B cell (primary cell): ENCODE measurements around the gene CAPN12. TPM values are rescaled to one million over a fixed set of nuclear protein-coding genes. Genes with fewer than 3 reads are reported as not detected.

ENCODE experiments used
- ATAC-seq: fragments of 200-7000 bp; cut with Tn5 transposase; one replicate; pipeline ENCODE4 v1.10.0; 2021; ENCODE audit warnings: low read depth, mild to moderate bottlenecking, moderate number of reproducible peaks, moderate library complexity
- CTCF ChIA-PET: fragments of 350-600 bp; sonication (Branson Sonifier 250); formaldehyde crosslinking; loops from one replicate; lab custom pipeline; 2021; ENCODE audit warnings: antibody characterized with exemption, inconsistent platforms; lab: Charles Lee
- POLR2A ChIA-PET: fragments of 350-600 bp; sonication (Branson Sonifier 250); formaldehyde crosslinking; loops from one replicate; lab custom pipeline; 2021; ENCODE audit warnings: antibody characterized with exemption; lab: Charles Lee
- DNase-seq: peaks from one replicate; pipeline ENCODE4 v3.0.0; 2013
- H2AFZ ChIP-seq: 2 replicates; pipeline ENCODE4 v1.6.1; 2012; ENCODE audit warnings: mild to moderate bottlenecking, low read depth, low read length; ENCODE audit not compliant: insufficient read depth, poor library complexity, severe bottlenecking
- H3K27ac ChIP-seq, 2 donors: 1 replicate in 1 of 2; 2 replicates in 1 of 2; pipeline ENCODE4 v1.5.1; 2012 to 2013; ENCODE audit warnings: low read length in 2 of 2, mild to moderate bottlenecking in 2 of 2, moderate library complexity in 1 of 2
- H3K27me3 ChIP-seq, 4 experiments: fragments of 200-600 bp in 1 of 4; sonication (generic) in 1 of 4; replicated peaks in 1 of 4; 1 replicate in 2 of 4; 2 replicates in 2 of 4; pipeline versions ENCODE4 v1.6.1 to v1.7.0; 2013 to 2016; ENCODE audit warnings: low read length in 3 of 4, mild to moderate bottlenecking in 2 of 4, mixed read lengths in 1 of 4, moderate library complexity in 1 of 4; ENCODE audit not compliant: insufficient read depth in 4 of 4, control insufficient read depth in 3 of 4; ENCODE audit errors: control extremely low read depth in 1 of 4
- H3K36me3 ChIP-seq, 2 experiments: replicated peaks in 1 of 2; 1 replicate in 1 of 2; 2 replicates in 1 of 2; pipeline versions ENCODE4 v1.6.1 to v1.7.1; 2013; ENCODE audit warnings: low read length in 1 of 2; ENCODE audit not compliant: insufficient read depth in 2 of 2, control insufficient read depth in 1 of 2; ENCODE audit errors: control extremely low read depth in 1 of 2, extremely low read depth in 1 of 2
- H3K4me1 ChIP-seq, 2 donors: fragments of 200-600 bp in 1 of 2; sonication (generic) in 1 of 2; 1 replicate in 1 of 2; 2 replicates in 1 of 2; pipeline versions ENCODE4 v1.5.1 to v1.6.1; 2013 to 2017; ENCODE audit warnings: low read length in 2 of 2; ENCODE audit not compliant: control insufficient read depth in 2 of 2, insufficient read depth in 2 of 2
- H3K4me2 ChIP-seq: replicated peaks from 2 replicates; pipeline ENCODE3; 2012; ENCODE audit warnings: mild to moderate bottlenecking, low read depth, low read length; ENCODE audit not compliant: poor library complexity, severe bottlenecking
- H3K4me3 ChIP-seq, 5 experiments: fragments of 200-600 bp in 1 of 5; sonication (generic) in 1 of 5; 1 replicate in 3 of 5; 2 replicates in 2 of 5; pipeline versions ENCODE4 v1.5.1 to v1.7.0; 2011 to 2016; ENCODE audit warnings: low read length in 4 of 5, mild to moderate bottlenecking in 4 of 5, low read depth in 2 of 5, control low read depth in 1 of 5, moderate library complexity in 1 of 5; ENCODE audit not compliant: insufficient read depth in 1 of 5; ENCODE audit errors: control extremely low read depth in 1 of 5, extremely low read depth in 1 of 5
- H3K79me2 ChIP-seq: fragments of 200-600 bp; sonication (generic); one replicate; pipeline ENCODE4 v1.6.0; 2016; ENCODE audit warnings: low read length; ENCODE audit not compliant: control insufficient read depth, insufficient read depth
- H3K9ac ChIP-seq: fragments of 200-600 bp; sonication (generic); 2 replicates; pipeline ENCODE4 v1.6.1; 2017; ENCODE audit warnings: mild to moderate bottlenecking, low read length, moderate library complexity
- H3K9me3 ChIP-seq, 3 donors: one replicate each; pipeline versions ENCODE4 v1.6.1 to v1.7.1; 2013; ENCODE audit warnings: low read length in 2 of 3; ENCODE audit not compliant: control insufficient read depth in 2 of 3, insufficient read depth in 1 of 3; ENCODE audit errors: control extremely low read depth in 1 of 3
- H4K20me1 ChIP-seq: 2 replicates; pipeline ENCODE4 v1.6.0; 2012; ENCODE audit warnings: mild to moderate bottlenecking, low read length; ENCODE audit not compliant: insufficient read depth, control insufficient read depth, poor library complexity, severe bottlenecking
- H3K27ac Mint-ChIP-seq: one replicate; pipeline ENCODE4 v1.8.0; 2021; ENCODE audit warnings: mixed read lengths
- H3K27me3 Mint-ChIP-seq: one replicate; pipeline ENCODE4 v1.8.0; 2021; ENCODE audit warnings: mixed read lengths
- H3K4me1 Mint-ChIP-seq: one replicate; pipeline ENCODE4 v1.8.0; 2021; ENCODE audit warnings: mixed read lengths
- H3K4me3 Mint-ChIP-seq: one replicate; pipeline ENCODE4 v1.8.0; 2021; ENCODE audit warnings: mixed read lengths
- H3K9me3 Mint-ChIP-seq: one replicate; pipeline ENCODE4 v1.8.0; 2022; ENCODE audit warnings: mixed read lengths; ENCODE audit not compliant: insufficient read depth
- EZH2 ChIP-seq: IDR thresholded peaks from 2 replicates; pipeline ENCODE4 v1.6.1; 2012; ENCODE audit warnings: borderline replicate concordance, low read depth, mild to moderate bottlenecking, moderate library complexity, low read length; ENCODE audit not compliant: insufficient read depth, poor library complexity, severe bottlenecking
- WGBS: methylation state at CpG from one replicate; pipeline ENCODE4 v1.1.5; 2013; ENCODE audit warnings: missing lambda C conversion rate; ENCODE audit not compliant: insufficient coverage; 5-methylcytosine and 5-hydroxymethylcytosine counted together
- intact Hi-C: fragments of 100-400 bp; cut with micrococcal nuclease; formaldehyde crosslinking; loops from one replicate; pipeline ENCODE4 v1.10.0; 2022
- polyA plus RNA-seq: library from polyadenylated mRNA; depleted of rRNA; stranded (reverse); fragments of >200 nt; gene quantifications from 2 replicates; pipeline ENCODE4 v1.2.3, GENCODE V29; 2012
- total RNA-seq, 2 donors: library from RNA; stranded (reverse); fragments of 120-200 nt in 1 of 2; gene quantifications; 1 replicate in 1 of 2; 2 replicates in 1 of 2; pipeline versions ENCODE4 v1.2.3 to v1.2.4, GENCODE V29; 2013 to 2022
- TF ChIP-seq, protein P1 (sequence below): fragments of 200-600 bp; IDR thresholded peaks from one replicate; pipeline ENCODE4 v1.8.0; 2022; ENCODE audit warnings: antibody characterized with exemption, mild to moderate bottlenecking

Gene CAPN12
- total and polyA plus RNA-seq, 2 donors (not counting 1 experiment from before 2014, with no cell fraction given) = 28.6 to 104 TPM

DNA sequence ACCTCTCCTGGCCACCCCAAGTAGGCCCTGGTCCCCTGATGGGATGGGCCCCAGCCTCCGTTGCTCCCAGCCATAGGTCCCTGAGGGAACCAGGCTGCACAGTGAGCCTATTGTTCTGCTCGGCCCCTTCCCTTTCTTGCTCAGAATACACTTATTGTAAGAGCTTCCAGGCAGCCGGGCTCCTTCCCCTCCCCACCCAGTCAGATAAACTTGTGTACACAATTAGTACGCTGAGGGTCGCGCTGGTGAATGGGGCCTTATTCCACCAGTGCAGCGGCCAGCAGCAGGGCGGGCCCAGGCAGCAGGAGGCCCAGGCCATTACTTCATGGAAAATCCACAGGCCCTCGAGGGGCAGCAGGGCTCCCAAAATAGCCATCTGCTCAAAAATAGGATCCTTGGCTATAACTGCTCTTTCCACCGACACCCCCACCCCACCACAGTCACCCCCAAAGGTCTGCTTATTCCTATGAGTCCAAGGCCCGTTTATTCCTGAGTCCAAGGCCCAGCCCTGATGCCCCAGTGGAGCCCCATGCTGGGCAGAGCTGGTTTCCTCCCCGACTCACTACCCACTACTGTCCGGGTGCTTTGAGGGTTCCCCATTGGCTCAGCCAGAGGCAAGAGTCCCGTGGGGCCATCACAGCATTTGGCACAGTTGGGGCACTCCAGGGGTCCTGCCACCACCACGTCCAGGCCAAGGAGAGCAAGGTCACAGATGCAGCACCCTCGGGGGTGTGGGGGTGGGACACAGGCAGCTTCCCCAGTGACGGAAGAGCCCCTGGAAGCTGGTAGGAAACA is 22.1 kb downstream of the CAPN12 start:
- Histone ChIP-seq H4K20me1 (no peaks in the 10 kb centered on the region), H3K4me3 (no peak overlapping the region), H3K27me3 (no peaks in the 10 kb centered on the region), H3K4me2 (no peak overlapping the region), H3K36me3 (peaks cover 0 to 80% of the 10 kb centered on the region in 2 experiments), H3K9me3 (no peaks in the 10 kb centered on the region), H3K27ac (no peak overlapping the region), H3K9ac (no peak overlapping the region), H2AFZ (no peak overlapping the region), H3K4me1 (no peaks in the 10 kb centered on the region), H3K79me2 (no peaks in the 10 kb centered on the region)
- DNase-seq (no peak), ATAC-seq (no peak)
- Mint-ChIP-seq H3K4me3 (no peak overlapping the region), H3K9me3 (no peaks in the 10 kb centered on the region), H3K27ac (no peak overlapping the region), H3K27me3 (no peaks in the 10 kb centered on the region), H3K4me1 (no peaks in the 10 kb centered on the region)
- TF ChIP-seq, protein P1, sequence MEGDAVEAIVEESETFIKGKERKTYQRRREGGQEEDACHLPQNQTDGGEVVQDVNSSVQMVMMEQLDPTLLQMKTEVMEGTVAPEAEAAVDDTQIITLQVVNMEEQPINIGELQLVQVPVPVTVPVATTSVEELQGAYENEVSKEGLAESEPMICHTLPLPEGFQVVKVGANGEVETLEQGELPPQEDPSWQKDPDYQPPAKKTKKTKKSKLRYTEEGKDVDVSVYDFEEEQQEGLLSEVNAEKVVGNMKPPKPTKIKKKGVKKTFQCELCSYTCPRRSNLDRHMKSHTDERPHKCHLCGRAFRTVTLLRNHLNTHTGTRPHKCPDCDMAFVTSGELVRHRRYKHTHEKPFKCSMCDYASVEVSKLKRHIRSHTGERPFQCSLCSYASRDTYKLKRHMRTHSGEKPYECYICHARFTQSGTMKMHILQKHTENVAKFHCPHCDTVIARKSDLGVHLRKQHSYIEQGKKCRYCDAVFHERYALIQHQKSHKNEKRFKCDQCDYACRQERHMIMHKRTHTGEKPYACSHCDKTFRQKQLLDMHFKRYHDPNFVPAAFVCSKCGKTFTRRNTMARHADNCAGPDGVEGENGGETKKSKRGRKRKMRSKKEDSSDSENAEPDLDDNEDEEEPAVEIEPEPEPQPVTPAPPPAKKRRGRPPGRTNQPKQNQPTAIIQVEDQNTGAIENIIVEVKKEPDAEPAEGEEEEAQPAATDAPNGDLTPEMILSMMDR = no peak
- no peak for TF ChIP-seq EZH2
- CTCF ChIA-PET = interaction anchor here (7.3 kb wide), 1 partner anchor 209 kb away, joined by 36 read pairs; the partner anchor contains the start of genes MRPS12 and SARS2
- intact Hi-C loops = no loop called here
- 90% methylated on average over 15 of the region's 17 CpGs for WGBS
- POLR2A ChIA-PET = interaction anchor here (0.5 kb wide), 1 partner anchor 166 kb away, joined by 5 read pairs; no protein-coding TSS in a partner anchor

DNA sequence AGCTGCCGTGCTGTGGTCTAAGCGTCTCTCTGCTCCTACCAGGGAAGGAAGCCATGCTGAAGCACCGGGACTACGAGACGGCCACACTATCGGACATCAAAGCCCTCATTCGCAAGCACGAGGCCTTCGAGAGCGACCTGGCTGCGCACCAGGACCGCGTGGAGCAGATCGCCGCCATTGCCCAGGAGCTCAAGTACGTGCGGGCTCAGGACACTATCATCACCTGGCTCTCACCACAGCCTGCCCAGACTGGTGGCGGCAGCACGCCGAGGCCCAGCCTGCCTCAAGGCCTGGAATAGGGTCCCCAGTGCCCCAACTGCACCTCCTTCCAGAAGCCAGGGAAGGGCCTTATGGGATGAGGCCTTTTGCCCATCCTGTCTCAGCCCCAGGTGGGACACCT is 22.8 kb downstream of the CAPN12 start:
- Mint-ChIP-seq H3K9me3 (no peaks in the 10 kb centered on the region), H3K4me3 (no peak overlapping the region), H3K27me3 (no peaks in the 10 kb centered on the region), H3K27ac (no peak overlapping the region), H3K4me1 (no peaks in the 10 kb centered on the region)
- Histone ChIP-seq H3K27ac (no peak overlapping the region), H3K27me3 (no peaks in the 10 kb centered on the region), H3K4me1 (no peaks in the 10 kb centered on the region), H3K4me2 (no peak overlapping the region), H3K4me3 (no peak overlapping the region), H4K20me1 (no peaks in the 10 kb centered on the region), H3K9ac (no peak overlapping the region), H3K36me3 (peaks cover 0 to 84% of the 10 kb centered on the region in 2 experiments), H3K79me2 (no peaks in the 10 kb centered on the region), H2AFZ (no peak overlapping the region), H3K9me3 (no peaks in the 10 kb centered on the region)
- 96% methylated on average over 20 of the region's 20 CpGs for WGBS
- CTCF ChIA-PET = no interaction called here
- DNase-seq (no peak), ATAC-seq (no peak)
- POLR2A ChIA-PET = no interaction called here
- intact Hi-C loops = no loop called here
- TF ChIP-seq EZH2 = no peak
- TF ChIP-seq, protein P1 = no peak
